GM06990 (cell line): ENCODE results near the gene JAKMIP3.

Experiments
- DNase-seq: peaks from one replicate; pipeline ENCODE4 v3.0.0-alpha.2; 2011; ENCODE audit not compliant: insufficient read length; ENCODE audit errors: extremely low read depth
- H3K27me3 ChIP-seq: replicated peaks from 2 replicates; pipeline ENCODE4 v1.6.0; 2011; ENCODE audit warnings: low read length; ENCODE audit not compliant: control insufficient read depth, insufficient read depth
- H3K36me3 ChIP-seq: 2 replicates; pipeline ENCODE4 v1.5.1; 2011; ENCODE audit warnings: low read length; ENCODE audit not compliant: control insufficient read depth, insufficient read depth
- H3K4me3 ChIP-seq: replicated peaks from 2 replicates; pipeline ENCODE4 v1.5.1; 2011; ENCODE audit warnings: low read depth, mild to moderate bottlenecking, control low read depth, low read length
- CTCF ChIP-seq: IDR thresholded peaks from 2 replicates; pipeline ENCODE4 v1.5.1; 2011; ENCODE audit warnings: low read length, control low read depth, mild to moderate bottlenecking, inconsistent platforms; ENCODE audit not compliant: insufficient read depth, poor library complexity, severe bottlenecking

Gene JAKMIP3

GRCh38 chr10:132094581-132095234, 29.0 kb downstream of the JAKMIP3 start:
- no peak for TF ChIP-seq CTCF
- no peak overlapping the region for H3K4me3 ChIP-seq
- no peaks in the 10 kb centered on the region for H3K36me3 ChIP-seq
- H3K27me3 ChIP-seq, result no peaks in the 10 kb centered on the region
- DNase-seq, result no peak

- Histone ChIP-seq H3K27me3 (no peaks in the 10 kb centered on the region), H3K36me3 (no peaks in the 10 kb centered on the region), H3K4me3 (no peak overlapping the region)
- no peak for DNase-seq
- no peak for TF ChIP-seq CTCF
Measured at GRCh38 chr10:132095403-132096113, 29.8 kb downstream of the JAKMIP3 start.

DNA sequence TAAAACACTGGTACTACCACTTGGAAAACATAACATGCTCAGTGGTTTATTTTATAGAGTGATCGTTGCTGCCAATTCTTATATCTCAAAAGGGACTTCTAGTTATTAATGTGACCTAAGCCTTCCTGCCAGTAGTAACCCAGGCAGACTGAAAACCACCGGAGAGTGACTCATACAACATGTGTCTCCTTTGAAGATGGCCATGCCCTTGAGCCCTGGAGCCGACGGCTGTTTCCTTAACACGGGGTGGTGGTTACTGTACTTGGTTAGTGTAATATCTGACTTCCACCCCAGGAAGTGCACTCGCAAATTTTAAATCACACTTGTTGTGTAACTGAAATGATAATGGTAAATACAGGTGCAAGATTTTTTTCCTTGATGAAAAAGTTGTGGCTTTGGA, 30.5 kb downstream of the JAKMIP3 start:
- H3K4me3 ChIP-seq, result no peak overlapping the region
- no peak for TF ChIP-seq CTCF
- DNase-seq, result no peak
- H3K36me3 ChIP-seq, result no peaks in the 10 kb centered on the region
- no peaks in the 10 kb centered on the region for H3K27me3 ChIP-seq

- TF ChIP-seq CTCF, result no peak
- no peaks in the 10 kb centered on the region for H3K27me3 ChIP-seq
- no peak for DNase-seq
- H3K36me3 ChIP-seq, result no peaks in the 10 kb centered on the region
- H3K4me3 ChIP-seq, result no peak overlapping the region
Measured at GRCh38 chr10:132096863-132097478, 31.2 kb downstream of the JAKMIP3 start.

- no peak for TF ChIP-seq CTCF
- no peaks in the 10 kb centered on the region for H3K27me3 ChIP-seq
- H3K4me3 ChIP-seq, result no peak overlapping the region
- no peaks in the 10 kb centered on the region for H3K36me3 ChIP-seq
- DNase-seq, result no peak
Measured at GRCh38 chr10:132097609-132098377, 32.0 kb downstream of the JAKMIP3 start.
